GM18505 (cell line): ENCODE data around the gene IFT122.
"Not testable (repeated sequence)": the region's sequence is repeated elsewhere in the genome, so short reads cannot be mapped to it uniquely, and the experiment has no call there.

Experiments
- ATAC-seq: cut with Tn5 transposase; IDR thresholded peaks from one replicate; pipeline ENCODE4 v1.9.1; 2021; ENCODE audit not compliant: unreplicated experiment
- POLR2A ChIP-seq: IDR thresholded peaks from 4 replicates; pipeline ENCODE4 v1.6.1; 2011; ENCODE audit warnings: borderline replicate concordance; ENCODE audit not compliant: insufficient read depth, insufficient read length; ENCODE audit errors: extremely low read depth

IFT122 gene

GRCh38 chr3:129475863-129476262 is 35.8 kb downstream of the IFT122 start:
- ATAC-seq: no peak
- no peak for TF ChIP-seq POLR2A

GRCh38 chr3:129476586-129476985 is 36.6 kb downstream of the IFT122 start:
- no peak for ATAC-seq
- TF ChIP-seq POLR2A: no peak

GRCh38 chr3:129481225-129481765 is 41.3 kb downstream of the IFT122 start:
- not testable (repeated sequence) for ATAC-seq

GRCh38 chr3:129481766-129482332 is 41.8 kb downstream of the IFT122 start:
- ATAC-seq: no peak
- no peak for TF ChIP-seq POLR2A

GRCh38 chr3:129482721-129483120 is 42.7 kb downstream of the IFT122 start:
- no peak for ATAC-seq
- no peak for TF ChIP-seq POLR2A

- TF ChIP-seq POLR2A: no peak
- no peak for ATAC-seq
Measured at GRCh38 chr3:129483870-129484269, 43.8 kb downstream of the IFT122 start.

GRCh38 chr3:129485146-129485545 is 45.1 kb downstream of the IFT122 start:
- not testable (repeated sequence) for ATAC-seq

GRCh38 chr3:129485721-129486663 is 46.0 kb downstream of the IFT122 start:
- no peak for TF ChIP-seq POLR2A
- ATAC-seq: no peak

GRCh38 chr3:129486664-129487035 is 46.6 kb downstream of the IFT122 start:
- no peak for ATAC-seq
- no peak for TF ChIP-seq POLR2A

GRCh38 chr3:129487183-129487867 is 47.3 kb downstream of the IFT122 start:
- ATAC-seq: no peak
- TF ChIP-seq POLR2A: no peak

GRCh38 chr3:129487868-129488335 is 47.9 kb downstream of the IFT122 start:
- not testable (repeated sequence) for ATAC-seq

GRCh38 chr3:129489258-129489657 is 49.2 kb downstream of the IFT122 start:
- not testable (repeated sequence) for ATAC-seq

GRCh38 chr3:129490273-129490675 is 50.2 kb downstream of the IFT122 start:
- TF ChIP-seq POLR2A: no peak
- ATAC-seq: no peak

- not testable (repeated sequence) for ATAC-seq
Measured at GRCh38 chr3:129491077-129491476, 51.1 kb downstream of the IFT122 start.
